Erythroblast (primary cell): Measurements from ENCODE around the gene HSD17B14.

Experiments used
- GATA1 ChIP-seq: IDR thresholded peaks from 2 replicates; pipeline ENCODE4 v1.6.1; 2011; ENCODE audit warnings: low read depth, mild to moderate bottlenecking, control low read depth, low read length, moderate library complexity
- POLR2A ChIP-seq: IDR thresholded peaks from 2 replicates; pipeline ENCODE4 v1.6.1; 2011; ENCODE audit warnings: mild to moderate bottlenecking, low read length

DNA sequence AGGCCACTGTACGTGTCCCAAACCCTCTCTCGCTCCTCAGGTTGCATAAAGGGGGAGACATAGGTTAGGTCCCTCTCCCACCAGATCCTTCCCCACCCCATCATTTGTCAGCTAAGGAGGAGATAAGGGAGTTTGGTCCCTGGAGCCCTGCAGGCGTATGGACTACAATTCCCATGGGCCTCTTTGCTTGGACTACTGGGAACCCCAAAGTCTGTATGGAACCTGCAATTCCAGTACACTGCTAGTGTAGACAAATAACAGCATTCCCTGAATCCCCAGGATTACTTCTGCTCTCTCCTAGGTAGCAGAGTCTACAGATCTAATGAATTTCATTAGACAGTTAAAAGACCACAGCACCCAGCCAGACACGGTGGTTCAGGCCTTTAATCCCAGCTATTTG is 16.0 kb upstream of the HSD17B14 start:
- no peak for TF ChIP-seq POLR2A
- no peak for TF ChIP-seq GATA1
